Activated CD4-positive, alpha-beta T cell treated with anti-CD3 and anti-CD28 coated beads for 1 hour (primary cell): Measurements from ENCODE around the gene PWWP2A.
"Not testable (repeated sequence)": the region's sequence is repeated elsewhere in the genome, so short reads cannot be mapped to it uniquely, and the experiment has no call there.

ENCODE experiments used
- DNase-seq: peaks from one replicate; pipeline ENCODE4 v3.0.0-alpha.2; 2020

PWWP2A gene, protein sequence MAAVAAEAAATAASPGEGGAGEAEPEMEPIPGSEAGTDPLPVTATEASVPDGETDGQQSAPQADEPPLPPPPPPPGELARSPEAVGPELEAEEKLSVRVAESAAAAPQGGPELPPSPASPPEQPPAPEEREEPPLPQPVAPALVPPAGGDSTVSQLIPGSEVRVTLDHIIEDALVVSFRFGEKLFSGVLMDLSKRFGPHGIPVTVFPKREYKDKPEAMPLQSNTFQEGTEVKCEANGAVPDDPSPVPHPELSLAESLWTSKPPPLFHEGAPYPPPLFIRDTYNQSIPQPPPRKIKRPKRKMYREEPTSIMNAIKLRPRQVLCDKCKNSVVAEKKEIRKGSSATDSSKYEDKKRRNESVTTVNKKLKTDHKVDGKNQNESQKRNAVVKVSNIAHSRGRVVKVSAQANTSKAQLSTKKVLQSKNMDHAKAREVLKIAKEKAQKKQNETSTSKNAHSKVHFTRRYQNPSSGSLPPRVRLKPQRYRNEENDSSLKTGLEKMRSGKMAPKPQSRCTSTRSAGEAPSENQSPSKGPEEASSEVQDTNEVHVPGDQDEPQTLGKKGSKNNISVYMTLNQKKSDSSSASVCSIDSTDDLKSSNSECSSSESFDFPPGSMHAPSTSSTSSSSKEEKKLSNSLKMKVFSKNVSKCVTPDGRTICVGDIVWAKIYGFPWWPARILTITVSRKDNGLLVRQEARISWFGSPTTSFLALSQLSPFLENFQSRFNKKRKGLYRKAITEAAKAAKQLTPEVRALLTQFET

DNA sequence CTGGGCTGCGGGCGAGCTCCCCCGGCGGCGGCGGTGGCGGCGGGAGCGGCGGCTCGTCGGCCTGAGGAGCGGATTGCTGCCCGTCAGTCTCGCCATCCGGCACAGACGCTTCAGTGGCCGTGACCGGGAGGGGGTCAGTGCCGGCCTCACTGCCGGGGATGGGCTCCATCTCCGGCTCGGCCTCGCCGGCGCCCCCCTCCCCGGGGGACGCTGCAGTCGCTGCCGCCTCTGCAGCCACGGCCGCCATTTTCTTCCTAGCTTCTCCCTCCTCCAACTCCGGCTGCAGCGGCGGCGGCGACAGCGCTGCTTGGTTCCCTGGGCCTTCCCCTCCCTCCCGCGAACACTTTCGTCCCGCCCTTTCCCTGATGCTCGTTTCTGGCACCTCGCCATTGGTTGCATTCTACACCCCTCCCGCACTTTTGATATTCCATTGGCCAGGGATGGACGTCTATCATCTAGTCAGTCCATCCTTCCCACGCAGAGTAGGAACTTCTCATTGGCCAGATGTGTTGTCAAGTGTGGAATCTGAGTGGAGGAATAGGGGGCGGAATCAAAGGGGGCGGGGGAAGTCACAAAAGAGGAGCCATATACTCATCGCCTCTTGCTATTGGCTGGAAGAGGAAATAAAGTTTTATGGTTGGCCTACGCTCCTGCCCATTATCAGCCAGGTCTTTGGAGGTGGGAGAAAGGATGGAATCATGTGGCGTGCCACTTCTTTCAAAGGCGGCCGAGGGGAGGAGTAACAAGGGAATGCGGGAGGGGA is at the start of gene PWWP2A:
TSS of gene PWWP2A (minus strand) at position 309 of the 763 bp plus-strand sequence. CDS start at position 247, 62 bp downstream.
- DNase-seq: peak; percentile 95

DNA sequence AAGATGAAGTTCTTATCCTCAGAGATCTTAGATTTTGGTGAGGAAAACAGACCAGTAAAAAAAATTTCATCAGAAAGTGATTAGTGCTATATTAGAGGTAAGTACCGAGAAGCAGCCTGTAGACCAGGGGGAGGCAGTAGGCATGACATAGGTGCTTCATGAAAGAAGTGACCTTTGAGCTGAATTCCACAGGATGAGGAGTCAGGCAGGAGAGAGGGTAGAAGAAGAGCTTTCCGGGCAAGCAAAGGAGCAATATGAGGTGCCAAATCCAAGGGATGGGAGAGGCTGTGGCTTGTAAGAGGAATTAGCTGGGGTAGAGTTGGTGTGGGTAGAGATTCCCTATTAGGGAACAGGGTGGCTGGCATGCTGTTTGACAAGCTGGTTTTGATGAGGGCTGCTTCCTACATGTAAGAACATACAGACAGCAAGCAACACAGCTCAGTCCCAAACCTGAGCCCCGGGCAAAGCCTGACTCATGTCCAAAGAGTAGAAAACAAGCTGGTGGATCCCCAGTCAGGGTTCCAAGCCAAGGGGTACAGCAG is 48.4 kb upstream of the PWWP2A start:
- no peak for DNase-seq

DNA sequence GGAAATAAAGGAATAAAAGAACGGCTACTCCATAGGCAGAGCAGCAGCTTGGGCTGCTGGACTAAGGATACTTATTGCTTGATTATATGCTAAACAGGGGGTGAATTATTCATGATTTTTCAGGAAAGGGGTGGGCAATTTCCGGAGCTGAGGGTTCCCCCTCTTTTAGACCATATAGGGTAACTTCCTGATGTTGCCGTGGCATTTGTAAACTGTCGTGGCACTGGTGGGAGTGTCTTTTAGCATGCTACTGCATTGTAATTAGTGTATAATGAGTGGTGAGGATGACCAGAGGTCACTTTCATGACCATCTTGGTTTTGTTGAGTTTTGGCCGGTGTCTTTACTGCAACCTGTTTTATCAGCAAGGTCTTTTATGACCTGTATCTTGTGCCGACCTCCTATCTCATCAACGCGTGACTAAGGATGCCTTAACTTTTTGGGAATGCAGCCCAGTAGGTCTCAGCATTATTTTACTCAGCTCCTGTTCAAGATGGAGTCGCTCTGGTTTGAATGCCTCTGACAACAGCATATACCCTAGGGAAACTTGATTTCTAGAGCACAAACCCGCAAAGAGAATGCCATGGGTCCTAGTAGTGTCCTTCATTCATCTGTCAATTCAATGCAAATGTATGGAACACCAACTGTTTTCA is 47.8 kb upstream of the PWWP2A start:
- DNase-seq: no peak

DNA sequence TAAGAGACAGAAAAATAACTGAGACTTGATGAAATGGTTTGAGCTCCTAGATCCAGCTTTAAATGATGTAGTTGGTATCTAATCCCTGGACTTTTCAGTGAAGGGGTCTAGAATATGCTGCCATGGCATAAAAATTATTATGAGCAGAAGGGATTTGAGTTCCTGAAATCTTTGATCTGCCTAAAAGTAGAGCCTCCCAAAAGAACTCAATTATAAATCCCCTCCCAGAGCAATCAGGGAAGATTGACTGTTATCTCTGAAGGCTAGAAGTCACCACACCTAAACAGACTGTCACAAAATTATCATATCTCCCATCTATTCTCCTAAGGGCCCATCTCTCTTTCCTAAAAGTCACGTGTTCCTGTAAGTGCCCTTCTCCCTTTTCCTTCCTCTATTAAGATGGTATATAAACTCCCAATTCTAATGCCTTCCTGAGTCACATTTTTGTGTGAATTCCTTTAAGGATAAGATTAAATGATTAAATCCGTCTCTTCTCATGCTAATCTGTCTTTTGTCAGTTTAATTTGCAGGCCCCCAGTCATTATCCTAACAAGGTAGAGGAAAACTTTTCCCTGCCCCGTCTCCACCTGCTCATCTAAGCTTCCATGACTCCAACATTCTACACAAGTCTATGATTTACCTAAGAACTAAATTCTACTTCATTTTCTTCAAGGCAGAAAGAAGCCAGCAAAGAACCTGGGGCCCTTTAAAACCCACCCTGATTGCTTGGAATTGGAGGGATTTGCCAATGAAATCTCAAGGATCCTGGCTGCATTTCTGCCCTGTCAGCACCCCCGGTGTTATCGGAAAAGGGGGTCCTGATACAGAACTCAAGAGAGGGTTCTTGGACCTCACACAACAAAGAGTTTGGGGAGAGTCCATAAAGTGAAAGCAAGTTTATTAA is 47.1 kb upstream of the PWWP2A start:
- DNase-seq: no peak

DNA sequence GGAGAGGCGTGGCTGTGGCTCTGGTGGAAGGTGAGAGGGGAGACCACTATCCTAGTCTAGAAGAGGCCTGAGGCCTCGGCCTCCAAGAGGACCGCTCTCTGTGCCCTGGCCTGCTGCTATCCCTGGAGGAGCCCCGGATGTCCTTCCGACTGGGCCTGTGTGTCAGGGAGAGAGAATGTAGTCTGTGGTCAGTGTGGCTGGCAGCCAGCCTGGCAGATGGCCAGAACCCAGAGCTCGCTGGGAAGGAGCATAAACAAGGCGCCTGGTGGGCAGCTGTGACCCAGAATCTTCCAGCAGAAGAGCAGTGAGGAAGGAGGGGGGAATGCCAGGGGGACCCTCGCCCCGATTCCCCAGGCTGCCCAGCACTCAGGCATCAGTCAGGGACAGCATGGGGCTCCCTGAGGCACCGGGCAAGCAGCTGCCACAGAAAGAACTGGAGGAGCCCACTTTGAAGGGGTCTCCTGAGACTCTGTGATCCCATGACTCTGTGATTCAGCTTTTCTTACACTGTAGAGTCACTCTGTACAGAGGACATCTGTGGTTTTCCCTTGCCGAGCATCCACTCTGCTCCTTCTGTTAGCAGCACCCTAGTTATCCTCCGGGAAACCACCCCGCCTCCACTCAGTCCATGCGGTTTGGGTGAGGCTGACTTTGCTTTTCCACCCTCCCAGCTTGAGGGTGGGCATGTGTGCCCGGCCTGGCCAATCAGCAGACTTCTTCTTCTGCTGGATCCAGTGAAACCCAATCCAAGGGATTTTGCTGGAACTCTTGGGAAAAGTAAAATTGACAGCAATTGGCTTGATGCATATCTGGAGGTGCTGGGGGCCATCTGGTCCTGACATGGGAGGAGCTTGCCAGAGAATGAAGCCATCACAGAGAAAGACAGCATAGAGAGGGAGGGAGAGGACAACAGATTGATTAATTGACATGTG is 46.2 kb upstream of the PWWP2A start:
- DNase-seq: no peak

DNA sequence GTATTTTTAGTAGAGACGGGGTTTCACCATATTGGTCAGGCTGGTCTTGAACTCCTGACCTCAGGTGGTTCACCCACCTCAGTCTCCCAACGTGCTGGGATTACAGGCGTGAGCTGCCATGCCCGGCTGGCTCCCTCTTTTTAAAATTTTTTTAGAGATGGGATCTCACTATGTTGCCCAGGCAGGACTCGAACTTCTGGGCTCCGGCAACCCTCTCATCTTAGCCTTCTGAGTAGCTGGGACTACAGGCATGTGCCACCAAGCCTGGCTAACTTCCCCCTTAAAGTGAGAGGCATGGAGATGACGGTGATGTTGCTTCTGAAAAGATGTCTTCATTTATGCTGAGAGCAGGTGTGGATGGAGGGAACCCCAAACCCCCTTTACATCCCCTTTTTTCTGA is 43.7 kb upstream of the PWWP2A start:
- DNase-seq: no peak

DNA sequence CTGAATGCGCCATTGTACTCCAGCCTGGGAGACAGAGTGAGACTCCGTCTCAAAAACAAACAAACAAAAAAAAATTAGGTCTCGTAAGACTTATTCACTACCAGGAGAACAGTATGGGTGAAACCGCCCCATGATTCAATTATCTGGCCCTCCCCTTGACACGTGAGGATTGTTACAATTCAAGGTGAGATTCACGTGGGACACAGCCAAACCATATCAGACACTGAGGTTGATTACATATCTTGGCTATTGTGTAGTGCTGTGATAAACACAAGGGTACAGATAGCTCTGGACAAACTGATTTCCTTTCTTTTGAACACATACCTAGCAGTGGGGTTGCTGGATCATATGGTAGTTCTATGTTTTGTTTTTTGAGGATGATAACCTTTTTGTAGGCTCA is 42.4 kb upstream of the PWWP2A start:
- DNase-seq: no peak

DNA sequence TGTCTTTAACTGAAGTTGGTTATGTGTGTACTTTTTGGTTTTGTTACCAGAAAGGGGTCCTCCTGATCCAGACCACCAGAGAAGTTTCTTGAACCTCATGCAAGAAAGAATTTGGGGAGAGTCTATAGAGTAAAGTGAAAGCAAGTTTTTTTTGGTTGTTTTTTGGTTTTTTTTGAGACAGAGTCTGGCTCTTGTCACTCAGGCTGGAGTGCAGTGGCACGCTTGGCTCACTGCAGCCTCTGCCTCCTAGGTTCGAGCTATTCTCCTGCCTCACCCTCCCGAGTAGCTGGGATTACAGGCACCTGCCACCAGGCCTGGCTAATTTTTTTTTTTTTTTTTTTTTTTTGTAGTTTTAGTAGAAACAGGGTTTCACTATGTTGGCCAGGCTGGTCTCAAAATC is 41.6 kb upstream of the PWWP2A start:
- DNase-seq: not testable (repeated sequence)

DNA sequence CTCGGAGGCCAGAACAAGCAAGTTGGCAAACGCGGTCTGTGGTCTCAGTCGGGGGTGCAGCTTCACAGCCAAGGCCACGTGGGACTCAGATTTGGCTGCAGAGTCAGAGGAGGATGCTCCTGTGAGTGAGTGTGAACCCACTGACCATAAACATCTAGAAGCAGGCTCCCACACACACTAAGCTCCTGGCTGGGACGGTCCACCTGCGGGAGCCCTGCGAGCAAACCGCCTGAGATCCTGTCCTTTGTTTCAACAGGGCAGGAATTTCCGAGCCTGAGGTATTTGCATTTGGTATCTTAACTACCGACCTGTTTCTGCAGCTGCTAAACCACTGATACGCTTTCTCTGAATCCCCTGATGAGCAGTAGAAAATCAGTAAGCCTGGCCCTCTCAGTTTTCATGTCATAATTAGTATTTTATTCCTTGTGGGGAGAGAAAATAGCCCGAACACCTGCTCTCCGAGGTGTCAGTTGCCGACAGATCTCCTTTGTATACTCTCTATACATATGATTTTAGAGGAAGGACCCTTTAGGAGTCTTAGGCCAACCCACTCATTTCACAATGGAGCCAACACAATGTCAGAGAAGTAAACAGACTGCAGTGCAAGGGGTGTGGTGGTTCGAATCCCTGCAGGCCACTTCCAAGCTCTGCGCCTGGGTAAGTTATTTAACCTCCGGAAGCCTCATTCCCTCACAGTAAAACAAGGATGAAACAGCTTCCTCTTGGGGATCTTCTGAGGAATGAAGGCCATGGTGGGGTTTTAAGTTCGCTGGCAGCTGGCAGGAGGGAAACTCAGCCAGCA is 40.9 kb upstream of the PWWP2A start:
- DNase-seq: no peak

DNA sequence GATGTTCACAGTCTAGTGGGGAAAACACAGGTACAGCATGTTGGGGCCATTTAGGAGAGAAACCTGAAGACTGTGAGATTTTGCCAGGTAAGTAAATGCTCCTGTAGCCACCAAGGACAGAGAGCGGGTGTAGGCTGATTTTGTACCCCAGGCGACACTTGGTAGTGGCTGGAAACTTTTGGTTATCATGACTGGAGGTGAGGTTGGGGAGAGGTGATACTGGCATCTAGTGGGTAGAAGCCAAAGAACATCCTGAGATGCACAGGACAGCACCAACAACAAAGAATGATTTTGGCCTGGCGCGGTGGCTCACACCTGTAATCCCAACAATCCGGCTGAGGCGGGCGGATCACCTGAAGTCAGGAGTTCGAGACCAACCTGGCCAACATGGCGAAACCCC is 38.8 kb upstream of the PWWP2A start:
- no peak for DNase-seq

DNA sequence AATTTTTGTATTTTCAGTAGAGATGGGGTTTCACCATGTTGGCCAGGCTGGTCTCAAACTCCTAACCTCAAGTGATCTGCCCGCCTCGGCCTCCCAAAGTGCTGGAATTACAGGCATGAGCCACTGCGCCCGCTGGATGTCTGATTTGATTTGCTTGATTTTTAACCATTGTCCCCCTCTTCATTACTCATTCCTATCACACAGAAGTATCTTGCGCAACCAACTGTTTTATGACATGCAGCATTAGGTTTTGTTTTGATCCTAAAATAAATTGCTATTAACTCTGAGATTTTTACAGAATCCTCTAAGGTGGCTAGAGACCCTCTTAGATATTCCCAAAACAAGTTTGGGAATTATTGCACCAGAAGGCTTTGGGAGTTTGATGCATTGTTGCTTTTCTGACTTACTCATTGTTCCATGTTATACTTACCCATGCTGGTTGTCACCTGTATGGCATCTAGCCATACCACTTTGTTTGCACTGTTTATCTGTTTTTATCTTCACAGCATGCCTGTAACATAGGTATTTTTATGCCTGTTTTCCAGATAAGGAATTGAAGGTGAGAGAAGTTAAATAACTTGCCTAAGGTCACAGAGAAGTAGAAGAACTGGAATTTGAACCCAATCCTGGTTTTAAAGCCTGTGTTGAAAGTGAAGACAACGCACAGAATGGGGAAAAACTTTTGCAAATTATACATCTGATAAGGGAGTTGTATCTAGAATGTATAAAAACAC is 35.9 kb upstream of the PWWP2A start:
- DNase-seq: no peak

DNA sequence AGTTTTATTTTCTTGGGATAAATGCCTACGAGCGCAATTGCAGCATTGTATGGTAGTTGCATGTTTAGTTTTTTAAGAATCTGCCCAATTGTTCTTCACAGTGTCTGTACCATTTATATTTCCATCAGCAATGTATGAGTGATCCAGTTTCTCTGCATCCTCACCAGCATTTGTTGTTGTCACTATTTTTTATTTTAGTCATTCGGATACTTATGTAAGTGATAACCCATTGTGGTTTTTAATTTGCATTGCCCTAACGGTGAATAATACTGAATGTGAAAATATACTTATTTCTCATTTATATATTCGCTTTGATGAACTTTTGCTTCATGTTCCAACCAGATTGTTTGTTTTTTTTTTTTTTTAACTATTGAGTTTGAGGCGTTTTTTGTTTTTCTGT is 33.7 kb upstream of the PWWP2A start:
- DNase-seq: no peak

DNA sequence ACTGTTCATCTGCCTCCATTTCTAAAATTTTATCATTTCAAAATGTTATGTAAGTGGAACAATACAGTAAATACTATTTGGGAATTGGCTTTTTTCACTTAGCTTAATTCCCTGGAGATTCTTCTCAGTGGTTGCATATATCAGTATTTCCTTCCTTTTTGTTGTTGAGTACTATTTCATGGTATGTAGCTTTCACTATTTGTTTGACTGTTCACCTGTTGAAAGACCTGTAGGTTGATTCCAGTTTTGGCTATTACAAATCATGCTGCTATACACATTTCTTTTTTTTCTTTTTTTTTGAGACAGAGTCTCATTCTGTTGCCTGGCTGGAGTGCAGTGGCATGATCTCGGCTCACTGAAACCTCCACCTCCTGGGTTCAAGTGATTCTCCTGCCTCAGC is 33.0 kb upstream of the PWWP2A start:
- no peak for DNase-seq

DNA sequence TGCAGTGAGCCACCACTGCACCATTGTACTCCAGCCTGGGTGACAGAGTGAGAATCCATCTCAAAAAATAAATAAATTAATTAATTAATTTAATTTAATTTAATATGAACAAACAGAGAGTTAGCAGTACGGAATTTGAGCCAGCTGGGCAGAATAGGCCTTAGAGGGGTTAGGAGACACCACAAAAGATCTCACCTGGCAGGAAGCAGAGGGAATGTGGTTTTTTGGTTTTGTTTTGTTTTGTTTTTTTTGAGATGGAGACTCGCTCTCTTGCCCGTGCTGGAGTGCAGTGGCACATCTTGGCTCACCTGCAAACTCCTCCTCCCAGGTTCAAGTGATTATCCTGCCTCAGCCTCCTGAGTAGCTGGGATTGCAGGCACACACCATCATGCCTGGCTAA is 31.8 kb upstream of the PWWP2A start:
- no peak for DNase-seq

DNA sequence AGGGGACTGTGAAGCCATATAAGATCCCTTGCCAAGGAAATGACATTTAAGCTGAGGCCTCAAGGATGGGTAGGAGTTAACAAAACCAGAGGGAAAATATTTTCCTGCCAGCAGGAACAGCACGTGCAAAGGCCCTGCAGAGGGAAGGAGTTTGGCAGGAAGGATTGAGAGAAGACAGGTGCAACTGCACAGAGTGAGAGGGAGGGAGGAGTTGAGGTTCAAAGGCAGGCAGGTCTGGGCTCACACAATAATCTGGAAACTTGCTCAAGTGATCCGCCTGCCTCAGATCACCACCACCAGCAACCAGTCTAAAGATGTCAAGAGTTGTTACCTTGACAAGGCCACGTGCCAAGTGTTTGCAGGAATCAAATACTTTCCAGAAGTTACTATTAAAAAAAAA is 31.1 kb upstream of the PWWP2A start:
- DNase-seq: no peak

DNA sequence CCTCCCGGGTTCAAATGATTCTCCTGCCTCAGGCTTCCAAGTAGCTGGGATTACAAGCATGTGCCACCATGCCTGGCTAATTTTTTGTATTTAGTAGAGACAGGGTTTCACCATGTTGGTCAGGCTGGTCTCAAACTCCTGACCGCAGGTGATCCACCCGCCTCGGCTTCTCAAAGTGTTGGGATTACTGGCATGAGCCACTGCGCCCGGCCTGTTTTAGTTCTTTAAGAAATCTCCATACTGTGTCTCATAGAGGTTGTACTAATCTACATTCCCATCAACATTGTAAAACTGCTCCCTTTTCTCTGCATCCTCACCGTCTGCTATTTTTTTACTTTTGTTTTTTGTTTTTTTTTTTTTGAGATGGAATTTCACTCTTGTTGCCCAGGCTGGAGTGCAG is 25.2 kb upstream of the PWWP2A start:
- not testable (repeated sequence) for DNase-seq

DNA sequence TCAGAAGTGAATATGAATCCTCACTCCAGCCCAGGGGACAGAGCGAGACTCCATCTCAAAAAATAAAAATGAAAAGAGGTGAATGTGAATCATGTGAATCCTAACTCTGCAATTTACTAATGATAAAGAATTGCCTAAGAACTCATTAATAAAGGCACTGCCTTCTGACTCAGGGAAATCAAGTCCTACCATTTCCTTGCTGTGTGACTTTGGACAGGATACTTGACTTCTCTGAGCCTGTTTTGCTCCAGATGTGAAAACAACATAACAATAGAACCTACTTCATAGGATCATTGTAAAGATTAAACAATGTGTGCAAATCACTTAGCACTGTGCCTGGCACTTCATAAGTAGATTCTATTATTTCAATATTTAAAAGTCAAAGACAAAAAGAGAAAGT is 15.1 kb upstream of the PWWP2A start:
- no peak for DNase-seq

DNA sequence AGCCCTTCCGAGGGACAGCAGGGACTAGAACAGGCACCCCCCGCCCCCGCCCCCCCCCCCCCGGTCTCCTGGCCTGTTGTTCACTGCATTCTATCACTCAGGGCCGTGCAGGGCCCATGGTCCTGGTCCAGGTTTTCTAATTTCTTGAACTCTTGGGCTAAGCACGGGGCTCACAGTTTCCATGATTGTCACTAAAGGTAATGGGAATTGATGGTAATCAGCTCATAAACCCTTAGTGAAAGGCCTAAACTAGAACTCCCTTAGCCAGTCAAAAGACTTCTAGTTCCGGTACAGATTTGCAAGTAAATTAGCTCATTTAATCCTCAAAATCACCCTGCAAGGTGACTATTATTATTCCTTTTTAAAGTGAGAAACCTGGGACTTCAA is 14.7 kb upstream of the PWWP2A start:
- no peak for DNase-seq
